H7 (cell line): ENCODE measurements around the gene SAE1. TPM values are rescaled to one million over a fixed set of nuclear protein-coding genes. Genes with fewer than 3 reads are reported as not detected.
"Not testable (repeated sequence)": the region's sequence is repeated elsewhere in the genome, so short reads cannot be mapped to it uniquely, and the experiment has no call there.

Source experiments
- DNase-seq: peaks from one replicate; pipeline ENCODE4 v3.0.0; 2012
- H3K27me3 ChIP-seq: 2 replicates; pipeline ENCODE4 v1.6.0; 2011; ENCODE audit warnings: mild to moderate bottlenecking, low read length; ENCODE audit not compliant: control insufficient read depth, insufficient read depth
- H3K36me3 ChIP-seq: replicated peaks from 2 replicates; pipeline ENCODE4 v1.5.1; 2011; ENCODE audit warnings: low read length; ENCODE audit not compliant: control insufficient read depth, insufficient read depth
- H3K4me3 ChIP-seq: 2 replicates; pipeline ENCODE4 v1.5.1; 2011; ENCODE audit warnings: low read depth, mild to moderate bottlenecking, control low read depth, low read length, moderate library complexity; ENCODE audit not compliant: insufficient read depth
- total RNA-seq: library from RNA; depleted of rRNA; stranded (reverse); fragments of >200 nt; shearing (Covaris generic); gene quantifications from 2 replicates; pipeline ENCODE4 v1.2.3, GENCODE V29; 2014

Gene SAE1
- total RNA-seq, 1 experiment from 2014 or later: 298 TPM

- peak overlapping the region; percentile 43 for H3K4me3 ChIP-seq
- peaks cover 30% of the 10 kb centered on the region for H3K27me3 ChIP-seq
- H3K36me3 ChIP-seq: no peaks in the 10 kb centered on the region
- no peak for DNase-seq
Observed at GRCh38 chr19:47239152-47239551, 108.5 kb downstream of the SAE1 start.

GRCh38 chr19:47239610-47240296 is 109.1 kb downstream of the SAE1 start:
- Histone ChIP-seq H3K4me3 (peak overlapping the region; percentile 43), H3K27me3 (peaks cover 30% of the 10 kb centered on the region), H3K36me3 (no peaks in the 10 kb centered on the region)
- peak; percentile 95 for DNase-seq

GRCh38 chr19:47240556-47240955 is 109.9 kb downstream of the SAE1 start:
- no peak for DNase-seq
- Histone ChIP-seq H3K27me3 (peaks cover 30% of the 10 kb centered on the region), H3K36me3 (no peaks in the 10 kb centered on the region), H3K4me3 (peak overlapping the region; percentile 9; the same call in 1 of the 2 replicates)

- peak overlapping the region; percentile 9; the same call in 1 of the 2 replicates for H3K4me3 ChIP-seq
- peak; percentile 96 for DNase-seq
- peaks cover 30% of the 10 kb centered on the region for H3K27me3 ChIP-seq
- no peaks in the 10 kb centered on the region for H3K36me3 ChIP-seq
Observed at GRCh38 chr19:47240996-47241918, 110.6 kb downstream of the SAE1 start.

- no peaks in the 10 kb centered on the region for H3K36me3 ChIP-seq
- peaks cover 30% of the 10 kb centered on the region for H3K27me3 ChIP-seq
- no peak for DNase-seq
- H3K4me3 ChIP-seq: no peak overlapping the region
Observed at GRCh38 chr19:47241919-47242577, 111.4 kb downstream of the SAE1 start.

GRCh38 chr19:47243364-47243775 is 112.7 kb downstream of the SAE1 start:
- Histone ChIP-seq H3K27me3 (peaks cover 30% of the 10 kb centered on the region), H3K4me3 (peak overlapping the region; percentile 9; the same call in 1 of the 2 replicates), H3K36me3 (no peaks in the 10 kb centered on the region)
- no peak for DNase-seq

- peaks cover 26% of the 10 kb centered on the region for H3K27me3 ChIP-seq
- peak overlapping the region; percentile 34 for H3K4me3 ChIP-seq
- H3K36me3 ChIP-seq: no peaks in the 10 kb centered on the region
- DNase-seq: peak; percentile 97
Observed at GRCh38 chr19:47243776-47244547, 113.3 kb downstream of the SAE1 start.

GRCh38 chr19:47247308-47247990 is 116.8 kb downstream of the SAE1 start:
- no peak overlapping the region for H3K4me3 ChIP-seq
- DNase-seq: peak; percentile 83
- H3K36me3 ChIP-seq: no peaks in the 10 kb centered on the region
- no peaks in the 10 kb centered on the region; the same call in 1 of the 2 replicates for H3K27me3 ChIP-seq

GRCh38 chr19:47253016-47253415 is 122.4 kb downstream of the SAE1 start:
- H3K27me3 ChIP-seq, H3K4me3 ChIP-seq, H3K36me3 ChIP-seq, DNase-seq: not testable (repeated sequence)

- no peaks in the 10 kb centered on the region for H3K36me3 ChIP-seq
- H3K4me3 ChIP-seq: no peak overlapping the region
- no peaks in the 10 kb centered on the region for H3K27me3 ChIP-seq
- no peak for DNase-seq
Observed at GRCh38 chr19:47253467-47253881, 122.8 kb downstream of the SAE1 start.

- H3K4me3 ChIP-seq: no peak overlapping the region
- H3K27me3 ChIP-seq: no peaks in the 10 kb centered on the region
- H3K36me3 ChIP-seq: peaks cover 2% of the 10 kb centered on the region
- no peak for DNase-seq
Observed at GRCh38 chr19:47253970-47254369, 123.3 kb downstream of the SAE1 start.

- Histone ChIP-seq H3K4me3 (peak within 1 kb of the TSS; percentile 64), H3K36me3 (peaks cover 14% of the 10 kb centered on the region), H3K27me3 (no peaks in the 10 kb centered on the region)
- DNase-seq: no peak
Observed at GRCh38 chr19:47255879-47256692, 125.5 kb downstream of the SAE1 start, which contains the start of gene CCDC9. Gene CCDC9, plus strand, starts transcription at chr19:47256525. Its CDS starts 1,876 bp downstream, at chr19:47258401.
